Esophagus (tissue), 2 donors: Measurements from ENCODE around the gene ARID5A. TPM values are rescaled to one million over a fixed set of nuclear protein-coding genes. Genes with fewer than 3 reads are reported as not detected.
"Not testable (repeated sequence)": the region's sequence is repeated elsewhere in the genome, so short reads cannot be mapped to it uniquely, and the experiment has no call there.

Experiments used
- H3K27ac ChIP-seq, 2 donors: one replicate each; pipeline ENCODE4 v1.5.1; 2013; ENCODE audit warnings: low read depth in 2 of 2, mild to moderate bottlenecking in 2 of 2, inconsistent platforms in 1 of 2, low read length in 1 of 2, moderate library complexity in 1 of 2
- H3K27me3 ChIP-seq, 2 donors: one replicate each; pipeline ENCODE4 v1.6.1; 2013; ENCODE audit warnings: low read length in 2 of 2, control low read depth in 1 of 2, mild to moderate bottlenecking in 1 of 2; ENCODE audit not compliant: insufficient read depth in 2 of 2, control insufficient read depth in 1 of 2
- H3K36me3 ChIP-seq, 2 donors: one replicate each; pipeline ENCODE4 v1.6.1; 2013; ENCODE audit warnings: low read length in 1 of 2; ENCODE audit not compliant: control insufficient read depth in 2 of 2, insufficient read depth in 2 of 2
- H3K4me1 ChIP-seq, 2 donors: one replicate each; pipeline ENCODE4 v1.6.1; 2013; ENCODE audit warnings: low read length in 1 of 2; ENCODE audit not compliant: control insufficient read depth in 2 of 2, insufficient read depth in 2 of 2
- H3K4me3 ChIP-seq, 2 donors: one replicate each; pipeline ENCODE4 v1.5.1; 2013; ENCODE audit warnings: low read length in 2 of 2, mild to moderate bottlenecking in 2 of 2, low read depth in 1 of 2, moderate library complexity in 1 of 2
- H3K9me3 ChIP-seq, 2 donors: one replicate each; pipeline ENCODE4 v1.6.1; 2013; ENCODE audit warnings: mild to moderate bottlenecking in 2 of 2, low read depth in 1 of 2, low read length in 1 of 2, moderate library complexity in 1 of 2; ENCODE audit not compliant: control insufficient read depth in 2 of 2, insufficient read depth in 1 of 2
- WGBS, 2 donors: extraction: QIAGEN DNeasy Blood & Tissue Kit; methylation state at CpG; one replicate each; pipeline ENCODE4 v1.1.7; 2013; 5-methylcytosine and 5-hydroxymethylcytosine counted together
- polyA plus RNA-seq, 2 donors: library from polyadenylated mRNA; stranded (reverse); fragments of 200-250 nt; gene quantifications; one replicate each; pipeline ENCODE4 v1.2.3, GENCODE V29; 2013
- donor health status: healthy with polysubstance abuse.
- donor health status: Bipolar disorder and iron deficiency.

Gene ARID5A
- polyA plus RNA-seq, 2 donors, result 8.0 to 9.7 TPM

GRCh38 chr2:96553176-96553956 lies 16.8 kb downstream of the ARID5A start:
- Histone ChIP-seq H3K36me3 (peaks cover 0 to 21% of the 10 kb centered on the region in 2 donors), H3K27ac (no peak overlapping the region), H3K27me3 (no peaks in the 10 kb centered on the region), H3K9me3 (peaks cover 0 to 3% of the 10 kb centered on the region in 2 donors), H3K4me3 (no peak overlapping the region), H3K4me1 (peaks cover 4 to 6% of the 10 kb centered on the region in 2 donors)
- WGBS, 2 donors, result 84 to 89% methylated on average over 16 of the region's 16 CpGs

GRCh38 chr2:96553957-96554292 lies 17.4 kb downstream of the ARID5A start:
- H3K36me3 ChIP-seq, result peaks cover 0 to 16% of the 10 kb centered on the region in 2 donors
- 39 to 46% methylated on average over 9 of the region's 9 CpGs for WGBS, 2 donors
- not testable (repeated sequence) for H3K27me3 ChIP-seq, H3K4me1 ChIP-seq, H3K4me3 ChIP-seq, H3K9me3 ChIP-seq, H3K27ac ChIP-seq

GRCh38 chr2:96554293-96555145 lies 18.0 kb downstream of the ARID5A start:
- Histone ChIP-seq H3K27me3 (no peaks in the 10 kb centered on the region), H3K4me3 (no peak overlapping the region), H3K4me1 (peaks cover 4 to 5% of the 10 kb centered on the region in 2 donors), H3K36me3 (peaks cover 0 to 14% of the 10 kb centered on the region in 2 donors), H3K9me3 (peaks cover 0 to 3% of the 10 kb centered on the region in 2 donors), H3K27ac (no peak overlapping the region)
- WGBS, 2 donors, result 27 to 31% methylated on average over 35 of the region's 35 CpGs

GRCh38 chr2:96555146-96555610 lies 18.6 kb downstream of the ARID5A start:
- Histone ChIP-seq H3K36me3 (peaks cover 0 to 11% of the 10 kb centered on the region in 2 donors), H3K9me3 (peaks cover 0 to 3% of the 10 kb centered on the region in 2 donors), H3K27me3 (no peaks in the 10 kb centered on the region), H3K27ac (no peak overlapping the region), H3K4me1 (peaks cover 4% of the 10 kb centered on the region in 2 donors), H3K4me3 (no peak overlapping the region)
- 80 to 86% methylated on average over 14 of the region's 14 CpGs for WGBS, 2 donors

GRCh38 chr2:96556441-96557330 lies 20.1 kb downstream of the ARID5A start:
- Histone ChIP-seq H3K27me3 (no peaks in the 10 kb centered on the region), H3K4me3 (no peak overlapping the region), H3K4me1 (peaks cover 4% of the 10 kb centered on the region in 2 donors), H3K36me3 (peaks cover 0 to 6% of the 10 kb centered on the region in 2 donors), H3K27ac (no peak overlapping the region), H3K9me3 (peaks cover 0 to 3% of the 10 kb centered on the region in 2 donors)
- 68 to 70% methylated on average over 16 of the region's 16 CpGs for WGBS, 2 donors

GRCh38 chr2:96557421-96557820 lies 20.9 kb downstream of the ARID5A start:
- not testable (repeated sequence) for H3K9me3 ChIP-seq

GRCh38 chr2:96558061-96558460 lies 21.5 kb downstream of the ARID5A start:
- no peaks in the 10 kb centered on the region for H3K27me3 ChIP-seq
- H3K4me3 ChIP-seq, result no peak overlapping the region
- H3K4me1 ChIP-seq, result peaks cover 4% of the 10 kb centered on the region in 2 donors
- H3K36me3 ChIP-seq, result no peaks in the 10 kb centered on the region
- WGBS, 2 donors, result 86 to 89% methylated on average over 6 of the region's 6 CpGs
- peaks cover 0 to 3% of the 10 kb centered on the region in 2 donors for H3K9me3 ChIP-seq
- H3K27ac ChIP-seq, result no peak overlapping the region

More at GRCh38 chr2:96557421-96557820, 20.9 kb downstream of the ARID5A start:
- H3K27me3 ChIP-seq, H3K4me1 ChIP-seq, H3K4me3 ChIP-seq, H3K27ac ChIP-seq, H3K36me3 ChIP-seq: not testable (repeated sequence)
- 89 to 91% methylated on average over 6 of the region's 6 CpGs for WGBS, 2 donors

GRCh38 chr2:96558485-96558884 lies 21.9 kb downstream of the ARID5A start:
- Histone ChIP-seq H3K4me1 (peaks cover 4% of the 10 kb centered on the region in 2 donors), H3K27me3 (no peaks in the 10 kb centered on the region), H3K27ac (no peak overlapping the region), H3K36me3 (no peaks in the 10 kb centered on the region), H3K9me3 (peaks cover 0 to 3% of the 10 kb centered on the region in 2 donors), H3K4me3 (no peak overlapping the region)
- 87 to 93% methylated on average over 8 of the region's 8 CpGs for WGBS, 2 donors

GRCh38 chr2:96564026-96564425 lies 27.5 kb downstream of the ARID5A start:
- H3K27ac ChIP-seq, result no peak overlapping the region
- no peaks in the 10 kb centered on the region for H3K4me1 ChIP-seq
- H3K9me3 ChIP-seq, result no peaks in the 10 kb centered on the region
- no peaks in the 10 kb centered on the region for H3K27me3 ChIP-seq
- WGBS, 2 donors, result 74 to 81% methylated on average over 4 of the region's 4 CpGs
- no peaks in the 10 kb centered on the region for H3K36me3 ChIP-seq
- no peak overlapping the region for H3K4me3 ChIP-seq
